Nephron (organoid): Measurements from ENCODE around the gene DBF4B.

Experiments
- H3K27ac Mint-ChIP-seq, 3 experiments: 2 replicates each; pipeline ENCODE4 v1.8.0; 2020; ENCODE audit warnings: mixed read lengths in 3 of 3, mild to moderate bottlenecking in 2 of 3, moderate library complexity in 1 of 3
- H3K27me3 Mint-ChIP-seq: 2 replicates; pipeline ENCODE4 v1.8.0; 2021; ENCODE audit warnings: low read depth, mild to moderate bottlenecking, moderate library complexity, mixed read lengths
- H3K36me3 Mint-ChIP-seq: 2 replicates; pipeline ENCODE4 v1.8.0; 2020; ENCODE audit warnings: low read depth, mixed read lengths
- H3K4me1 Mint-ChIP-seq: 2 replicates; pipeline ENCODE4 v1.8.0; 2020; ENCODE audit warnings: mixed read lengths
- H3K4me3 Mint-ChIP-seq, 3 experiments: 2 replicates each; pipeline ENCODE4 v1.8.0; 2020; ENCODE audit warnings: mild to moderate bottlenecking in 3 of 3, mixed read lengths in 3 of 3, moderate library complexity in 2 of 3
- H3K9me3 Mint-ChIP-seq: 2 replicates; pipeline ENCODE4 v1.8.0; 2020; ENCODE audit warnings: mixed read lengths
- CTCF ChIP-seq, 3 experiments: fragments of 200-600 bp; sonication (generic); IDR thresholded peaks; one replicate each; pipeline ENCODE4 v1.5.0; 2021; ENCODE audit warnings: antibody characterized with exemption in 3 of 3; ENCODE audit not compliant: unreplicated experiment in 3 of 3

The DBF4B gene

DNA sequence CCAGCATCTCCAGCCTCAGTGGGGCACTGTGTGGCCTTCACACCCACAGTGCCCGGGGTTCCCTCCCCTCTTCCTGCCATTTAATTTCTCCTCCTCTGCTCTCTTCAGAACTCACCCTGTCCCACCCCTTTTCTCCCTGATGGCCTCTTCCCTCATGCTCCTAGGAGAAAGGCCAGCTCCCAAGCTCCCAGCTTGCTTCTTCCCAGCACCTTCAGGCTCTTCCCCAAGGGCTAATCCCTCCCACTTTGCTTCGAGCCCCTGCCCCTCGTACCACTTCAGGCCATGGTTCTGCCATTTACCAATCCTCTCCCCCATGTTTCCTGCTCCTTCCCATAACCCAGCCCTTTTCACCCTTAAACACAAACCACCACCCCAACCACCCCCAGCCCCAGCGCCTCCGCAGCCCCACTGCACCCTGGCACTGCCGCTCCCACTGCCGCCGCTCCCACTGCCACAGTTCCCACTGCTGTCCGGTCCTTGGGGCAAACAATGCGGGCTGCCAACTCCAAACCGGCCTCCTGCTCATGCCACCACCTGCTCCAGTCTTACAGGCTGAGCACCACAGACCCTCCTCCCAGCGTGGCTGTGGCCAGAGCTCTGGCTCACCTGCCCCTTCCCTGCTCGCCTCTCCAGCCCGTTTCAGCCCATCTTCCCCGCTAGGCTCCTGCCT is 78.9 kb downstream of the DBF4B start:
- Mint-ChIP-seq H3K36me3 (no peaks in the 10 kb centered on the region), H3K4me1 (peaks cover 20% of the 10 kb centered on the region), H3K9me3 (no peaks in the 10 kb centered on the region), H3K4me3 (no peak overlapping the region), H3K27me3 (peaks cover 18% of the 10 kb centered on the region), H3K27ac (peak overlapping the region in 1 of 3 experiments; percentile 12)
- TF ChIP-seq CTCF (IDR thresholded peaks at IDR 0.05; ENCODE audit: unreplicated experiment in 3 of 3): no peak

DNA sequence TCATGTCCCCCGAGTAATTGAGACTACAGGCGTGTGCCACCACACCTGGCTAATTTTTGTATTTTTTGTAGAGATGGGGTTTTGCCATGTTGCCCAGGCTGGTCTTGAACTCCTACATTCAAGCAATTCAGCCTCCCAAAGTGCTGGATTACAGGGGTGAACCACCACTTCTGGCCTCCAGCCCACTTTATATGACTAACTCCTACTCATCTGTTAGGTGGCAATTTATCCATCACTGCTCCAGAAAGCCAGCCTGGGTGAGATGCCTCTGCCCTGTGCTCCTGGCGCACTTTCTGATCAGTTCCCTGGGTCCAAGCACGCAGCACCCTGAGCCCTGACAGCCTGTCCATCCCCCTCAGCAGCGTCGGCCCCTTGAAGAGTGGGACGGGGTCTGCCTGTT is 79.7 kb downstream of the DBF4B start:
- TF ChIP-seq CTCF (IDR thresholded peaks at IDR 0.05; ENCODE audit: unreplicated experiment in 3 of 3): no peak
- no peak overlapping the region for H3K27ac Mint-ChIP-seq

DNA sequence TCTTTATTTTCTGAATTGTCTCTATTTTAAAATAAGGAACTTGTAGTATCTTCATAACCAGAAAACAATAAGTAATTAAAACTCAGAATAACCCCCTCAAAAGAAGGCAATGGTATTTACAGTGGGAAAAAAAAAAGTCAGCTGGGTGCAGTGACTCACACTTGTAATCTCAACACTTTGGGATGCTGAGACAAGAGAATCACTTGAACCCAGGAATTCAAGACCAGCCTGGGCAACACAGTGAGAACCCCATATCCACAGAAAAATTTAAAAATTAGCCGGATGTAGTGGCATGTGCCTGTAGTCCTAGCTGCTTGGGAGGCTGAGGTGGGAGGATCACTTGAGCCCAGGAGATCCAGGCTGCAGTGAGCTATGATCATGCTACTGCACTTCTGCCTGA is 83.8 kb downstream of the DBF4B start:
- peaks cover 6% of the 10 kb centered on the region for H3K36me3 Mint-ChIP-seq
- H3K4me3 Mint-ChIP-seq: no peak overlapping the region
- peaks cover 5% of the 10 kb centered on the region for H3K27me3 Mint-ChIP-seq
- no peak overlapping the region for H3K27ac Mint-ChIP-seq
- H3K4me1 Mint-ChIP-seq: peaks cover 26% of the 10 kb centered on the region
- H3K9me3 Mint-ChIP-seq: no peaks in the 10 kb centered on the region
- TF ChIP-seq CTCF (IDR thresholded peaks at IDR 0.05; ENCODE audit: unreplicated experiment in 3 of 3): no peak

More for the DNA sequence above, 79.7 kb downstream of the DBF4B start:
- Mint-ChIP-seq H3K27me3 (peaks cover 18% of the 10 kb centered on the region), H3K36me3 (no peaks in the 10 kb centered on the region), H3K9me3 (no peaks in the 10 kb centered on the region), H3K4me1 (peaks cover 15% of the 10 kb centered on the region), H3K4me3 (no peak overlapping the region)

DNA sequence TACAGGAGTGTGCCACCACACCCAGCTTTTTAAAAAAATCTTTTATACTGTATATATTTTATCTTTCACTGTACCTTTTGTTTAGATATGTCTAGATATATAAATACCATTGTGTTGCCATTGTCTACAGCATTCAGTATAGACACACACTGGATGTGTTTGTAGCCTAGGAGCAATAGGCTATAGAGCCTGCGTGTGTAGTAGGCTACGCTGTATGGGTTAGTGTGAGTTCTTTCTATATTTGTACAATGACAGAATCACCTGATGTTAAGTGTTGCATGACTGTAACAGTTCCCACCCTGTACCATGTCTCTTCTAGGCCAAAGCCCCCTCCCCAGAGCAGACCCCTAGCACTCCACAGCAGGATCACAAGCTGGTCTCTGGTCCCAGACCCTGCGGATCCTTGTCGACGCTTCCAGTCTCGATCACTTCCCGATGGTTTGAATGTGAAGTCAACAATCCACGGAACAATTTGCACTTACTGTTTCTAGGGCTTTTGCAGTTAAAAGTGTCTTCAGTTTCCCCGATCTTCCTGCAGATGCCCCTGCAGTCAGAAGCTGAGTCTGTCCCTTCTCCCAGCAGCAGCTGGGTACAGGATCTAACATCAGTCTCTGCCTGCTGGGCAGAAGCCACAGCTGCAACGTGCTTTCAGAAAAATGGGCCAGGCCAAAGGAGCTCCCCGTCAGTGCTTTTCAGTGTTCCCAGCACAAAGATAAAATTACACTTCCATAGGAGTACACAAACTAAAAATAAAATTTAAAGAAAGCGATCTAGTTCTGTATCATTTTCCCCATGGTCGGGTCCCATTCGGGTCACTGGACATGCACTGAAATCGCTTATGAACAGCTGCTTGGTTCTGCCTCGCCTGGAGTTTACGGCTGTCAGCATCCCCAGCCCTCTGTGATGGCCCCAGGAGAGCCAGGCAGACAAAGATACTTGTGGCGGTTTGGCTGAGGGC is 85.7 kb downstream of the DBF4B start:
- TF ChIP-seq CTCF (IDR thresholded peaks at IDR 0.05; ENCODE audit: unreplicated experiment in 3 of 3): no peak
- Mint-ChIP-seq H3K9me3 (no peaks in the 10 kb centered on the region), H3K27ac (peak overlapping the region; percentile 72 to 77 (median 73)), H3K4me1 (peaks cover 30% of the 10 kb centered on the region), H3K36me3 (peaks cover 13% of the 10 kb centered on the region), H3K4me3 (peak overlapping the region in 1 of 3 experiments; percentile 19), H3K27me3 (no peaks in the 10 kb centered on the region)

GRCh38 chr17:44794851-44795413 is 86.5 kb downstream of the DBF4B start:
- Mint-ChIP-seq H3K27ac (peak overlapping the region; percentile 70 to 73 (median 72)), H3K4me1 (peaks cover 30% of the 10 kb centered on the region), H3K36me3 (peaks cover 17% of the 10 kb centered on the region), H3K9me3 (no peaks in the 10 kb centered on the region), H3K4me3 (no peak overlapping the region), H3K27me3 (no peaks in the 10 kb centered on the region)
- TF ChIP-seq CTCF (IDR thresholded peaks at IDR 0.05; ENCODE audit: unreplicated experiment in 3 of 3): no peak
